Activated CD8-positive, alpha-beta T cell treated with anti-CD3 and anti-CD28 coated beads for 36 hours (primary cell): Measurements from ENCODE around the gene CD226. TPM values are rescaled to one million over a fixed set of nuclear protein-coding genes. Genes with fewer than 3 reads are reported as not detected.
"Not testable (repeated sequence)": the region's sequence is repeated elsewhere in the genome, so short reads cannot be mapped to it uniquely, and the experiment has no call there.

Source experiments
- ATAC-seq: fragments of 200-7000 bp; cut with Tn5 transposase; one replicate; pipeline ENCODE4 v1.10.0; 2021; ENCODE audit warnings: mild to moderate bottlenecking, moderate library complexity
- CTCF ChIA-PET: fragments of 350-600 bp; sonication (Branson Sonifier 250); formaldehyde crosslinking; loops from one replicate; lab custom pipeline; 2021; ENCODE audit warnings: antibody characterized with exemption; lab: Charles Lee
- POLR2A ChIA-PET: fragments of 350-600 bp; sonication (Branson Sonifier 250); formaldehyde crosslinking; loops from one replicate; lab custom pipeline; 2021; ENCODE audit warnings: antibody characterized with exemption; lab: Charles Lee
- DNase-seq: peaks from one replicate; pipeline ENCODE4 v3.0.0-alpha.2; 2020
- H3K27ac Mint-ChIP-seq: one replicate; pipeline ENCODE4 v1.8.0; 2021; ENCODE audit warnings: mild to moderate bottlenecking, mixed read lengths
- H3K27me3 Mint-ChIP-seq: one replicate; pipeline ENCODE4 v1.8.0; 2021; ENCODE audit warnings: mixed read lengths
- H3K36me3 Mint-ChIP-seq: one replicate; pipeline ENCODE4 v1.8.0; 2021; ENCODE audit warnings: low read depth, mixed read lengths
- H3K4me1 Mint-ChIP-seq: one replicate; pipeline ENCODE4 v1.8.0; 2021; ENCODE audit warnings: low read depth, mixed read lengths
- H3K4me3 Mint-ChIP-seq: one replicate; pipeline ENCODE4 v1.8.0; 2021; ENCODE audit warnings: mild to moderate bottlenecking, moderate library complexity, mixed read lengths
- H3K9me3 Mint-ChIP-seq: one replicate; pipeline ENCODE4 v1.8.0; 2021; ENCODE audit warnings: mixed read lengths
- CTCF ChIP-seq: fragments of 200-600 bp; IDR thresholded peaks from one replicate; pipeline ENCODE4 v1.8.0; 2022; ENCODE audit warnings: antibody characterized with exemption, mild to moderate bottlenecking
- intact Hi-C: fragments of 100-400 bp; cut with micrococcal nuclease; formaldehyde crosslinking; loops from one replicate; pipeline ENCODE4 v1.10.0; 2022
- total RNA-seq, 2 experiments: library from RNA; stranded (reverse); gene quantifications; one replicate each; pipeline ENCODE4 v1.2.3, GENCODE V29; 2021

Gene CD226
- total RNA-seq, 2 experiments from 2014 or later, result 41.5 to 41.7 TPM

- TF ChIP-seq CTCF, result no peak
- POLR2A ChIA-PET, result interaction anchor here (1.2 kb wide), 1 partner anchor 265 kb away, joined by 3 read pairs; the partner anchor contains the start of gene RTTN
- intact Hi-C loops, result loop anchor here (10.0 kb wide), 1 partner anchor 134 kb away; no protein-coding TSS in a partner anchor
- peaks cover 86% of the 10 kb centered on the region for H3K4me1 Mint-ChIP-seq
- DNase-seq (no peak), ATAC-seq (no peak)
- H3K9me3 Mint-ChIP-seq, result peaks cover 32% of the 10 kb centered on the region
- H3K27ac Mint-ChIP-seq, result no peak overlapping the region
- H3K36me3 Mint-ChIP-seq, result peaks cover 92% of the 10 kb centered on the region
- H3K27me3 Mint-ChIP-seq, result no peaks in the 10 kb centered on the region
- CTCF ChIA-PET, result no interaction called here
- no peak overlapping the region for H3K4me3 Mint-ChIP-seq
These were observed 6.5 kb downstream of the CD226 start for GRCh38 chr18:69941183-69941582.

GRCh38 chr18:69939812-69940211, 7.9 kb downstream of the CD226 start:
- POLR2A ChIA-PET, CTCF ChIA-PET, H3K27me3 Mint-ChIP-seq: not testable (repeated sequence)
- peak overlapping the region; percentile 78 for H3K27ac Mint-ChIP-seq
- peaks cover 29% of the 10 kb centered on the region for H3K9me3 Mint-ChIP-seq
- ATAC-seq, result peak; percentile 10
- DNase-seq, result peak; percentile 66
- H3K4me3 Mint-ChIP-seq, result peak overlapping the region; percentile 15
- H3K4me1 Mint-ChIP-seq, result peaks cover 75% of the 10 kb centered on the region
- intact Hi-C loops, result loop anchor here (10.0 kb wide), 1 partner anchor 135 kb away; no protein-coding TSS in a partner anchor
- peaks cover 81% of the 10 kb centered on the region for H3K36me3 Mint-ChIP-seq

GRCh38 chr18:69936191-69936558, 11.5 kb downstream of the CD226 start:
- intact Hi-C loops, result no loop called here
- no peak for ATAC-seq
- DNase-seq, result no peak
- H3K36me3 Mint-ChIP-seq, result peaks cover 50% of the 10 kb centered on the region
- TF ChIP-seq CTCF, result no peak
- H3K27me3 Mint-ChIP-seq, result no peaks in the 10 kb centered on the region
- H3K9me3 Mint-ChIP-seq, result peaks cover 12% of the 10 kb centered on the region
- peaks cover 41% of the 10 kb centered on the region for H3K4me1 Mint-ChIP-seq
- CTCF ChIA-PET, result interaction anchor here (1.6 to 2.6 kb wide), 4 partner anchors 8 to 47 kb away, joined by 5 to 11 read pairs (median 8); no protein-coding TSS in a partner anchor
- no peak overlapping the region for H3K4me3 Mint-ChIP-seq
- no peak overlapping the region for H3K27ac Mint-ChIP-seq
- POLR2A ChIA-PET, result interaction anchor here (0.6 to 4.8 kb wide), 13 partner anchors 9 to 569 kb away, joined by 3 to 42 read pairs (median 5); partner anchors contain the start of gene CD226

GRCh38 chr18:69935319-69936190, 12.1 kb downstream of the CD226 start:
- ATAC-seq (peak; percentile 95), DNase-seq (peak; percentile 97)
- CTCF ChIA-PET, result interaction anchor here (1.0 to 2.6 kb wide), 7 partner anchors 9 to 47 kb away, joined by 3 to 11 read pairs (median 5); no protein-coding TSS in a partner anchor
- no peak overlapping the region for H3K27ac Mint-ChIP-seq
- TF ChIP-seq CTCF, result no peak
- H3K27me3 Mint-ChIP-seq, result no peaks in the 10 kb centered on the region
- peaks cover 49% of the 10 kb centered on the region for H3K36me3 Mint-ChIP-seq
- POLR2A ChIA-PET, result interaction anchor here (0.6 to 4.8 kb wide), 14 partner anchors 9 to 568 kb away, joined by 3 to 42 read pairs (median 5); partner anchors contain the start of gene CD226
- H3K9me3 Mint-ChIP-seq, result peaks cover 10% of the 10 kb centered on the region
- peaks cover 38% of the 10 kb centered on the region for H3K4me1 Mint-ChIP-seq
- intact Hi-C loops, result loop anchor here (1.0 to 2.0 kb wide), 3 partner anchors 10 to 47 kb away; no protein-coding TSS in a partner anchor
- no peak overlapping the region for H3K4me3 Mint-ChIP-seq

- Mint-ChIP-seq H3K27ac (no peak overlapping the region), H3K4me1 (peaks cover 34% of the 10 kb centered on the region), H3K9me3 (peaks cover 2% of the 10 kb centered on the region), H3K36me3 (peaks cover 49% of the 10 kb centered on the region), H3K27me3 (no peaks in the 10 kb centered on the region), H3K4me3 (no peak overlapping the region)
- POLR2A ChIA-PET, result interaction anchor here (0.8 to 4.8 kb wide), 11 partner anchors 8 to 49 kb away, joined by 3 to 42 read pairs (median 6); partner anchors contain the start of gene CD226
- intact Hi-C loops, result loop anchor here (1.0 to 2.0 kb wide), 3 partner anchors 11 to 46 kb away; no protein-coding TSS in a partner anchor
- no peak for TF ChIP-seq CTCF
- CTCF ChIA-PET, result interaction anchor here (1.0 to 2.6 kb wide), 8 partner anchors 10 to 47 kb away, joined by 3 to 11 read pairs (median 4); no protein-coding TSS in a partner anchor
- no peak for ATAC-seq
- DNase-seq, result no peak
These were observed 12.9 kb downstream of the CD226 start for GRCh38 chr18:69934601-69935265.
